DND-41 (cell line): Measurements from ENCODE around the gene SENP7.

ENCODE experiments used
- EZH2 ChIP-seq: IDR thresholded peaks from 3 replicates; pipeline ENCODE4 v1.6.1; 2012; ENCODE audit warnings: borderline replicate concordance, low read depth, mild to moderate bottlenecking, moderate library complexity, low read length, inconsistent platforms; ENCODE audit not compliant: severe bottlenecking
- TF ChIP-seq, protein P1 (sequence below): IDR thresholded peaks from 2 replicates; pipeline ENCODE4 v1.5.1; 2012; ENCODE audit warnings: borderline replicate concordance, low read length, moderate library complexity, mild to moderate bottlenecking; ENCODE audit not compliant: poor library complexity, severe bottlenecking; ENCODE audit errors: extremely low read depth

DNA sequence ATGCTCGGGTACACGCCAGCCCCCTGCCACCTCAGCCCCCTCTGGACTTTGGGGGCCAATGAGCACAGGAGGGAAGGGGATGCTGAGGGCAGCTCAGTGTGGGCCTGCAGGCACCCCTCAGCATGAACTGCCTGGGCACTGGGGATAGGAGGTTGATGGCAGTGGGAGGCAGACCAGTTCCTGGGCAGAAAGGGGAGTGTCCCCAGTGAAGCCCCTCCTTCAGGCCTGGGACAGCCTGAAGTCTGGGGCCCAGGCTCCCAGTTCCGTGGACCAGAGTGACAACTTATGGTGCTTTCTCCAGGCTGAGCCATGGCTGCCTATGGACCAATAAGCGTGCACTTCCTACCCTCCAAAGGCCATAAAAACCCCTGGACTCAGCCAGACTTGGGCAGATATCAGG, 129.4 kb downstream of the SENP7 start:
- TF ChIP-seq, protein P1, sequence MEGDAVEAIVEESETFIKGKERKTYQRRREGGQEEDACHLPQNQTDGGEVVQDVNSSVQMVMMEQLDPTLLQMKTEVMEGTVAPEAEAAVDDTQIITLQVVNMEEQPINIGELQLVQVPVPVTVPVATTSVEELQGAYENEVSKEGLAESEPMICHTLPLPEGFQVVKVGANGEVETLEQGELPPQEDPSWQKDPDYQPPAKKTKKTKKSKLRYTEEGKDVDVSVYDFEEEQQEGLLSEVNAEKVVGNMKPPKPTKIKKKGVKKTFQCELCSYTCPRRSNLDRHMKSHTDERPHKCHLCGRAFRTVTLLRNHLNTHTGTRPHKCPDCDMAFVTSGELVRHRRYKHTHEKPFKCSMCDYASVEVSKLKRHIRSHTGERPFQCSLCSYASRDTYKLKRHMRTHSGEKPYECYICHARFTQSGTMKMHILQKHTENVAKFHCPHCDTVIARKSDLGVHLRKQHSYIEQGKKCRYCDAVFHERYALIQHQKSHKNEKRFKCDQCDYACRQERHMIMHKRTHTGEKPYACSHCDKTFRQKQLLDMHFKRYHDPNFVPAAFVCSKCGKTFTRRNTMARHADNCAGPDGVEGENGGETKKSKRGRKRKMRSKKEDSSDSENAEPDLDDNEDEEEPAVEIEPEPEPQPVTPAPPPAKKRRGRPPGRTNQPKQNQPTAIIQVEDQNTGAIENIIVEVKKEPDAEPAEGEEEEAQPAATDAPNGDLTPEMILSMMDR = no peak
- TF ChIP-seq EZH2 = no peak
